ENCODE data around the gene TDRD1.

The TDRD1 gene

GRCh38 chr10:114257498-114257897, 78.3 kb downstream of the TDRD1 start:
- TF ChIP-seq, protein P1, sequence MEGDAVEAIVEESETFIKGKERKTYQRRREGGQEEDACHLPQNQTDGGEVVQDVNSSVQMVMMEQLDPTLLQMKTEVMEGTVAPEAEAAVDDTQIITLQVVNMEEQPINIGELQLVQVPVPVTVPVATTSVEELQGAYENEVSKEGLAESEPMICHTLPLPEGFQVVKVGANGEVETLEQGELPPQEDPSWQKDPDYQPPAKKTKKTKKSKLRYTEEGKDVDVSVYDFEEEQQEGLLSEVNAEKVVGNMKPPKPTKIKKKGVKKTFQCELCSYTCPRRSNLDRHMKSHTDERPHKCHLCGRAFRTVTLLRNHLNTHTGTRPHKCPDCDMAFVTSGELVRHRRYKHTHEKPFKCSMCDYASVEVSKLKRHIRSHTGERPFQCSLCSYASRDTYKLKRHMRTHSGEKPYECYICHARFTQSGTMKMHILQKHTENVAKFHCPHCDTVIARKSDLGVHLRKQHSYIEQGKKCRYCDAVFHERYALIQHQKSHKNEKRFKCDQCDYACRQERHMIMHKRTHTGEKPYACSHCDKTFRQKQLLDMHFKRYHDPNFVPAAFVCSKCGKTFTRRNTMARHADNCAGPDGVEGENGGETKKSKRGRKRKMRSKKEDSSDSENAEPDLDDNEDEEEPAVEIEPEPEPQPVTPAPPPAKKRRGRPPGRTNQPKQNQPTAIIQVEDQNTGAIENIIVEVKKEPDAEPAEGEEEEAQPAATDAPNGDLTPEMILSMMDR (IDR thresholded peaks at IDR 0.05) = no peak
- Histone ChIP-seq H3K36me3 (no peaks in the 10 kb centered on the region), H3K4me3 (ENCODE audit: low read depth in 1 of 2, low read length in 1 of 2) (no peak overlapping the region), H3K4me1 (ENCODE audit: control insufficient read depth in 1 of 2, insufficient read depth in 1 of 2, low read depth in 1 of 2, low read length in 1 of 2) (no peaks in the 10 kb centered on the region), H3K27ac (no peak overlapping the region), H3K27me3 (no peaks in the 10 kb centered on the region), H3K9me3 (no peaks in the 10 kb centered on the region)

DNA sequence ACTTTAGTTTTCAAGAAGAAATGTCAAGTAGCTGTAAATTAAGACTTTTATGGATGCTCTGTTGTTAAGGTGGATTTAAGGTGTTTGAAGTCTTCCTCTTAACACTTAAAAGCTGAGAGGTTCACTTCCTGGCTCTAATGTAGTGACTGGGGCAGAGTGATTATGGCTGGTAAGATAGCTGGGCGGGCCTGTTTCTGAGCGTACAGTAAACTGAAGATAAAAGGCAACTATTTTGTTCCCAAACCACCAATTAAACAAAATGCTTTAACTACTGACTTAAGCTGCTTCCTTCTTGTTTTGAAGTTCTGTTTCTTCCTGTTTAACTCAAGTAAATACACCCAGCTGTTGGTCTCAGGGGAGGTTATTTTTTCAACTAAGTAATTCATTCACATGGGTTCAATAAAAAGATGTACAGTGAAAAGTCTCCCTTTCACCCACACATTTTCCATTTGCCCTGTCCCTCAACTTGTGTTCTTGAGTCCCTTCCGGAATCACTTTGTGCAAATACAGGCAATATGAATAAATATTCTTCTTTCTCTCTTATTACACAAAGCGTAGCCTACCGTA, 79.2 kb downstream of the TDRD1 start:
- Histone ChIP-seq H3K9me3 (no peaks in the 10 kb centered on the region), H3K27me3 (no peaks in the 10 kb centered on the region), H3K4me1 (ENCODE audit: control insufficient read depth in 1 of 2, insufficient read depth in 1 of 2, low read depth in 1 of 2, low read length in 1 of 2) (no peaks in the 10 kb centered on the region), H3K27ac (no peak overlapping the region), H3K36me3 (no peaks in the 10 kb centered on the region), H3K4me3 (ENCODE audit: low read depth in 1 of 2, low read length in 1 of 2) (no peak overlapping the region)
- TF ChIP-seq, protein P1 (IDR thresholded peaks at IDR 0.05) = no peak

- TF ChIP-seq, protein P1 (IDR thresholded peaks at IDR 0.05) = no peak
- H3K27ac ChIP-seq = no peak overlapping the region
- H3K4me1 ChIP-seq (ENCODE audit: control insufficient read depth in 1 of 2, insufficient read depth in 1 of 2, low read depth in 1 of 2, low read length in 1 of 2) = no peaks in the 10 kb centered on the region
Observed at GRCh38 chr10:114259824-114260223, 80.7 kb downstream of the TDRD1 start.

DNA sequence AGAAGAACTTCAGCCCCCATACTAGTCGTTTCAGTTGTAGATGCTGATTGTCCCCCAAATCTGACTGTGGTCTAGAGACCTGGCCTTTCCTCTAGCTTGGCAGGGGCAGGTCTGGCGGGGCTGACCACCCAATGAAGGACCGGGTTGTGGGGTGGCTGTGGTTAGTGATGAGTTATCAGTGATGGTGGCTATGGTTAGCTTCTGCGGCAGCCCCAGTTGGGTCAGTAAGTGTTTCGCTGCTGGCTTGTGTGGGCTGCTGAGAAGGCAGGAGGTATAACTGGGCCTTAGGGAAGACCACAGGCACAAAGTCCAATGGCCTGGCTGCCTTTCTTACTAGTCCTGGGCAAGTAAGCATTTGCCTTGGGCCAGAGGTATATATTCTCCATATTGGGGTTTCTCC, 81.2 kb downstream of the TDRD1 start:
- no peak overlapping the region for H3K27ac ChIP-seq
- H3K27me3 ChIP-seq = no peaks in the 10 kb centered on the region
- TF ChIP-seq, protein P1 (IDR thresholded peaks at IDR 0.05) = no peak
- H3K4me1 ChIP-seq (ENCODE audit: control insufficient read depth in 1 of 2, insufficient read depth in 1 of 2, low read depth in 1 of 2, low read length in 1 of 2) = no peaks in the 10 kb centered on the region
- H3K4me3 ChIP-seq (ENCODE audit: low read depth in 1 of 2, low read length in 1 of 2) = no peak overlapping the region
- H3K36me3 ChIP-seq = no peaks in the 10 kb centered on the region
- no peaks in the 10 kb centered on the region for H3K9me3 ChIP-seq

More at GRCh38 chr10:114259824-114260223, 80.7 kb downstream of the TDRD1 start:
- Histone ChIP-seq H3K36me3 (no peaks in the 10 kb centered on the region), H3K9me3 (no peaks in the 10 kb centered on the region), H3K27me3 (no peaks in the 10 kb centered on the region), H3K4me3 (ENCODE audit: low read depth in 1 of 2, low read length in 1 of 2) (no peak overlapping the region)

- Histone ChIP-seq H3K9me3 (no peaks in the 10 kb centered on the region), H3K27ac (no peak overlapping the region), H3K36me3 (no peaks in the 10 kb centered on the region), H3K4me3 (ENCODE audit: low read depth in 1 of 2, low read length in 1 of 2) (no peak overlapping the region), H3K4me1 (ENCODE audit: control insufficient read depth in 1 of 2, insufficient read depth in 1 of 2, low read depth in 1 of 2, low read length in 1 of 2) (no peaks in the 10 kb centered on the region), H3K27me3 (no peaks in the 10 kb centered on the region)
- TF ChIP-seq, protein P1 (IDR thresholded peaks at IDR 0.05) = no peak
Observed at GRCh38 chr10:114261076-114261475, 81.9 kb downstream of the TDRD1 start.

DNA sequence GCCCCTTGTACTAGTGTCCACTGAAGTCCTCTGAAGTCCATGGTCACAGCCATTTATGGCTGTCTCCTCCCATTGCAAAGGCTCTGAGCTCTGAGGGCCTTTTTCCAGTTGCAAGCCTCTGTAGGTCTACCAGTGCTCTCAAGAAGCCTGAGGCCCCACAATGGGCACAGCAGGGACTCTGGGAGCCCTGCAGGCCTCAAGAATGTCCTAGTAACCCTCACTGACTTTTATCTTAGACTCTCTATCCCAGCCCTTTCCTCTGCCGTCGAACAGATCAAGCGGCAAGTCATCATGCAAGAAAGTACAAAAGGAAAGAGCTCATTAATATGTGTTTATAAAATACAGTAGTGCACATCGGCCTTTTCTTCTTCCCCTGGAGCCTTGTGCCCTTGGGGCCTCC, 83.3 kb downstream of the TDRD1 start:
- Histone ChIP-seq H3K36me3 (no peaks in the 10 kb centered on the region), H3K27me3 (no peaks in the 10 kb centered on the region), H3K9me3 (no peaks in the 10 kb centered on the region), H3K27ac (no peak overlapping the region), H3K4me3 (ENCODE audit: low read depth in 1 of 2, low read length in 1 of 2) (no peak overlapping the region), H3K4me1 (ENCODE audit: control insufficient read depth in 1 of 2, insufficient read depth in 1 of 2, low read depth in 1 of 2, low read length in 1 of 2) (no peaks in the 10 kb centered on the region)
- TF ChIP-seq, protein P1 (IDR thresholded peaks at IDR 0.05) = no peak

Data from neutrophil (primary cell).